Lower leg skin (tissue), 4 donors: ENCODE measurements around the gene TLE2. TPM values are rescaled to one million over a fixed set of nuclear protein-coding genes. Genes with fewer than 3 reads are reported as not detected.
A peak's percentile ranks its signal among the peaks of the same experiment; 100 is the strongest.

Source experiments
- DNase-seq, 2 donors: peaks; one replicate each; pipeline ENCODE4 v3.0.0-alpha.2; 2019; ENCODE audit warnings: low spot score in 2 of 2
- H3K4me3 ChIP-seq: fragments of 200-600 bp; sonication (generic); 2 replicates; pipeline ENCODE4 v1.5.1; 2017; ENCODE audit warnings: mild to moderate bottlenecking, low read depth; ENCODE audit not compliant: poor library complexity, severe bottlenecking
- CTCF ChIP-seq, 3 donors: fragments of 450-650 bp; IDR thresholded peaks; one replicate each; pipeline ENCODE4 v1.5.1; 2016; ENCODE audit warnings: antibody characterized with exemption in 3 of 3, mild to moderate bottlenecking in 3 of 3, moderate library complexity in 2 of 3
- POLR2A ChIP-seq, 2 donors: fragments of 450-650 bp; IDR thresholded peaks; one replicate each; pipeline ENCODE4 v1.6.1; 2016 to 2017; ENCODE audit warnings: antibody characterized with exemption in 2 of 2, mild to moderate bottlenecking in 1 of 2, moderate library complexity in 1 of 2
- WGBS, 2 donors: methylation state at CpG; one replicate each; pipeline ENCODE4 v1.1.5; 2018; 5-methylcytosine and 5-hydroxymethylcytosine counted together
- intact Hi-C: fragments of 100-400 bp; cut with DNase I; formaldehyde crosslinking; loops from one replicate; pipeline ENCODE4 v1.15.0; 2023; ENCODE audit warnings: low total_unique reads
- total RNA-seq, 4 donors: library from RNA; depleted of rRNA; stranded (reverse); fragments of >200 nt; gene quantifications; one replicate each; pipeline ENCODE4 v1.1.0, GENCODE V29; 2016

The TLE2 gene
- total RNA-seq, 4 donors from 2014 or later = 25.3 to 40.1 (median 33.5) TPM

- WGBS, 2 donors = 1 to 6% methylated on average over 6 to 19 of the region's 111 CpGs
- intact Hi-C loops = no loop called here
- H3K4me3 ChIP-seq = peak within 1 kb of the TSS; percentile 64
- no peak for TF ChIP-seq POLR2A (IDR thresholded peaks at IDR 0.05)
- no peak for TF ChIP-seq CTCF (IDR thresholded peaks at IDR 0.05)
- DNase-seq = peak in 1 of 2 donors; percentile 89
Observed at GRCh38 chr19:3062165-3063105, 33.4 kb upstream of the TLE2 start, which contains the start of gene TLE5. Gene TLE5 (minus strand): TSS chr19:3062495. CDS start chr19:3062200, 295 bp downstream.

GRCh38 chr19:3061182-3062161, 32.4 kb upstream of the TLE2 start:
- H3K4me3 ChIP-seq = peak overlapping the region; percentile 64
- intact Hi-C loops = no loop called here
- no peak for TF ChIP-seq CTCF (IDR thresholded peaks at IDR 0.05)
- TF ChIP-seq POLR2A (IDR thresholded peaks at IDR 0.05) = no peak
- WGBS, 2 donors = 3 to 4% methylated on average over 19 to 30 of the region's 88 CpGs
- peak in 1 of 2 donors; percentile 92 for DNase-seq

- WGBS, 2 donors = 15 to 24% methylated on average over 4 of the region's 4 CpGs
- TF ChIP-seq CTCF (IDR thresholded peaks at IDR 0.05) = no peak
- TF ChIP-seq POLR2A (IDR thresholded peaks at IDR 0.05) = no peak
- H3K4me3 ChIP-seq = peak overlapping the region; percentile 64
- intact Hi-C loops = no loop called here
- no peak for DNase-seq
Observed at GRCh38 chr19:3060857-3061181, 31.7 kb upstream of the TLE2 start.

- 80 to 88% methylated on average over 13 to 16 of the region's 16 CpGs for WGBS, 2 donors
- no peak overlapping the region for H3K4me3 ChIP-seq
- no peak for TF ChIP-seq POLR2A (IDR thresholded peaks at IDR 0.05)
- DNase-seq = no peak
- intact Hi-C loops = no loop called here
Observed at GRCh38 chr19:3059653-3060052, 30.6 kb upstream of the TLE2 start.

DNA sequence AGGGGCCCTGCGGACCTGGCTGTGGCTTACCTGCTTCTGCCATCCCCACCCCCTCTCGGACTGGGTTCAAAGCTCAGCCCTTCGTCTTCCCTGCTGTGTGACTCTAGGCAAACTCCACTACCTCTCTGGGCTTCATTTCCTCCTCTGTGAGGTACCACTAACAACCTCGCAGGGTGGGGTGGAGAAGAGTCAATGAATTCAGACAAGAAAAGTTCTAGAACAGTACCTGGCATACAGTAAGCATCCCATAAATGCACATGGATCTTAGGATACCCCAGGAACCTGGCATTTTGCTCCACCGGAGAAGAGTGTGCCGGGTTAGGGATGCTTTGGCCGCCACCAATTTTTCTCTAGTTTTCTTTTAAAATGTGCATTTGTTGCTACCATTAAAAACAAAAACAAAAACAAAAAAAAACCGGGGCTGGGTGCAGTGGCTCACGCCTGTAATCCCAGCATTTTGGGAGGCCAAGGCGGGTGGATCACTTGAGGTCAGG, 29.8 kb upstream of the TLE2 start:
- DNase-seq = no peak
- no peak overlapping the region for H3K4me3 ChIP-seq
- TF ChIP-seq POLR2A (IDR thresholded peaks at IDR 0.05) = no peak
- TF ChIP-seq CTCF (IDR thresholded peaks at IDR 0.05) = no peak
- WGBS, 2 donors = 88 to 89% methylated on average over 10 of the region's 10 CpGs
- intact Hi-C loops = no loop called here
